HepG2 (cell line): ENCODE results near the gene CD300LD. TPM values are rescaled to one million over a fixed set of nuclear protein-coding genes. Genes with fewer than 3 reads are reported as not detected.
A peak's percentile ranks its signal among the peaks of the same experiment; 100 is the strongest.

Experiments
- ATAC-seq: fragments of 200-7000 bp; cut with Tn5 transposase; 3 replicates; pipeline ENCODE4 v1.9.1; 2020; ENCODE audit warnings: mild to moderate bottlenecking, moderate library complexity
- BruUV-seq: library from RNA; stranded (reverse); fragments of 400-500 nt; replicated peaks from 2 replicates; lab custom pipeline; 2021; lab: Mats Ljungman, UMichigan
- CTCF ChIA-PET: fragments of 300-600 bp; formaldehyde crosslinking; extraction: SDS; loops from one replicate; lab custom pipeline; 2021; ENCODE audit warnings: low total read pairs, inconsistent platforms, low intra/inter-chr PET ratio; lab: Yijun Ruan, JAX
- POLR2A ChIA-PET: fragments of 350-600 bp; sonication (Branson Sonifier 250); formaldehyde crosslinking; loops from one replicate; lab custom pipeline; 2020; ENCODE audit warnings: antibody characterized with exemption, inconsistent platforms; lab: Yijun Ruan, JAX
- DNase-seq: peaks from one replicate; pipeline ENCODE4 v3.0.0-alpha.2; 2015; ENCODE audit warnings: low spot score
- FAIRE-seq: peaks from 3 replicates; lab custom pipeline; 2011; peaks lifted over from hg19 to GRCh38; lab: Jason Lieb, UNC
- H2AFZ ChIP-seq: one replicate; pipeline ENCODE4 v1.6.1; 2011; ENCODE audit warnings: low read length, inconsistent platforms
- H3K27ac ChIP-seq: fragments of 300-600 bp; 3 replicates; pipeline ENCODE4 v1.8.0; 2011; ENCODE audit warnings: mixed run types, mild to moderate bottlenecking, mixed read lengths, low read length, inconsistent platforms; ENCODE audit not compliant: insufficient read depth; ENCODE audit errors: extremely low read length
- H3K27me3 ChIP-seq, 2 experiments: fragments of 200-600 bp in 1 of 2; 2 replicates in 1 of 2; 3 replicates in 1 of 2; pipeline versions ENCODE4 v1.6.0 to v1.8.0; 2011; ENCODE audit warnings: low read length in 2 of 2, mild to moderate bottlenecking in 2 of 2, moderate library complexity in 2 of 2, inconsistent platforms in 1 of 2; ENCODE audit not compliant: insufficient read depth in 2 of 2, control insufficient read depth in 1 of 2
- H3K36me3 ChIP-seq, 2 experiments: fragments of 200-600 bp in 1 of 2; replicated peaks in 1 of 2; 2 replicates in 1 of 2; 3 replicates in 1 of 2; pipeline versions ENCODE4 v1.5.1 to v1.8.0; 2011; ENCODE audit warnings: low read length in 2 of 2, inconsistent platforms in 1 of 2; ENCODE audit not compliant: insufficient read depth in 2 of 2, control insufficient read depth in 1 of 2
- H3K4me1 ChIP-seq: 2 replicates; pipeline ENCODE4 v1.5.1; 2012; ENCODE audit warnings: low read length, inconsistent platforms; ENCODE audit not compliant: insufficient read depth
- H3K4me2 ChIP-seq: 2 replicates; pipeline ENCODE4 v1.6.0; 2011; ENCODE audit warnings: low read depth, low read length, inconsistent platforms
- H3K4me3 ChIP-seq, 3 experiments: fragments of 200-600 bp in 1 of 3; sonication (generic), shearing (Covaris generic) in 1 of 3; replicated peaks in 1 of 3; 2 replicates each; pipeline ENCODE4 v1.5.1; 2011 to 2016; ENCODE audit warnings: low read length in 3 of 3, inconsistent platforms in 2 of 3, low read depth in 2 of 3, mild to moderate bottlenecking in 2 of 3, control low read depth in 1 of 3, mixed read lengths in 1 of 3; ENCODE audit not compliant: insufficient read depth in 1 of 3
- H3K79me2 ChIP-seq: one replicate; pipeline ENCODE4 v1.6.1; 2011; ENCODE audit warnings: low read length, inconsistent platforms; ENCODE audit not compliant: insufficient read depth
- H3K9ac ChIP-seq: 2 replicates; pipeline ENCODE4 v1.6.0; 2011; ENCODE audit warnings: mild to moderate bottlenecking, low read depth, low read length, inconsistent platforms; ENCODE audit not compliant: insufficient read depth
- H3K9me3 ChIP-seq: 2 replicates; pipeline ENCODE4 v1.5.1; 2012; ENCODE audit warnings: mild to moderate bottlenecking, low read length
- H4K20me1 ChIP-seq: 2 replicates; pipeline ENCODE4 v1.6.0; 2011; ENCODE audit warnings: inconsistent platforms, mild to moderate bottlenecking, low read length, moderate library complexity; ENCODE audit not compliant: insufficient read depth
- CEBPB ChIP-seq: IDR thresholded peaks from 2 replicates; pipeline ENCODE4 v1.6.1; 2011; ENCODE audit warnings: low read depth, low read length, improper control_type of control experiment, borderline replicate concordance
- HNRNPL ChIP-seq: fragments of 200-400 bp; formaldehyde crosslinking; IDR thresholded peaks from 2 replicates; pipeline ENCODE4 v1.6.1; 2017; ENCODE audit warnings: mild to moderate bottlenecking, low read depth, low read length
- SP5 ChIP-seq: IDR thresholded peaks from 2 replicates; pipeline ENCODE4 v1.6.1; 2016; ENCODE audit warnings: low read depth, borderline replicate concordance
- ZNF143 ChIP-seq: sonication (generic); formaldehyde crosslinking; IDR thresholded peaks from 2 replicates; pipeline ENCODE4 v1.4.0; 2020; ENCODE audit warnings: missing genetic modification reagents
- ZNF205 ChIP-seq: IDR thresholded peaks from 2 replicates; pipeline ENCODE4 v1.6.1; 2018; ENCODE audit warnings: missing biosample characterization, missing genetic modification reagents
- ZNF572 ChIP-seq: sonication (generic); formaldehyde crosslinking; IDR thresholded peaks from 2 replicates; pipeline ENCODE4 v1.5.1; 2020; ENCODE audit warnings: mild to moderate bottlenecking, missing genetic modification reagents
- ZNF740 ChIP-seq: sonication (generic); formaldehyde crosslinking; IDR thresholded peaks from 2 replicates; pipeline ENCODE4 v1.4.0; 2020; ENCODE audit warnings: missing genetic modification reagents
- WGBS: methylation state at CpG from one replicate; pipeline ENCODE4 v1.1.6; 2017; ENCODE audit warnings: low lambda C conversion rate; 5-methylcytosine and 5-hydroxymethylcytosine counted together
- in situ Hi-C: cut with HindIII; loops from 2 replicates; pipeline ENCODE4 v1.10.0; 2017; ENCODE audit warnings: low pct_unique_long_range_greater_than_20kb; ENCODE audit not compliant: extremely low pct_ligation_motif_present
- intact Hi-C: fragments of 100-400 bp; cut with micrococcal nuclease; formaldehyde crosslinking; loops from one replicate; pipeline ENCODE4 v1.10.0; 2022; ENCODE audit not compliant: unreplicated experiment
- polyA plus RNA-seq, 8 experiments: library from polyadenylated mRNA; depleted of rRNA in 3 of 8; stranded (reverse) in 7 of 8; unstranded in 1 of 8; fragments of >200 nt; fragmentation: Illumina TruSeq in 4 of 8; extraction: Trizol in 4 of 8; gene quantifications; 2 replicates each; pipeline versions ENCODE4 v1.2.1 to v1.2.3, GENCODE V29; 2011 to 2016; ENCODE audit warnings: low read depth in 4 of 8, missing spikeins in 1 of 8, mixed read lengths in 1 of 8; ENCODE audit not compliant: insufficient read depth in 1 of 8
- total RNA-seq, 5 experiments: library from RNA; depleted of rRNA; stranded (reverse); fragments of >200 nt; fragmentation: Illumina TruSeq; extraction: Trizol; gene quantifications; 2 replicates each; pipeline ENCODE4 v1.2.3, GENCODE V29; 2016; ENCODE audit warnings: low read depth in 1 of 5
- TF ChIP-seq, protein P1 (sequence below): sonication (generic); formaldehyde crosslinking; IDR thresholded peaks from 2 replicates; pipeline ENCODE4 v1.5.1; 2020; ENCODE audit warnings: mild to moderate bottlenecking, missing genetic modification reagents

CD300LD gene
- total and polyA plus RNA-seq, 2 of the 13 experiments (the other 11 are each of a cell fraction or from before 2014, with no cell fraction given): not detected

DNA sequence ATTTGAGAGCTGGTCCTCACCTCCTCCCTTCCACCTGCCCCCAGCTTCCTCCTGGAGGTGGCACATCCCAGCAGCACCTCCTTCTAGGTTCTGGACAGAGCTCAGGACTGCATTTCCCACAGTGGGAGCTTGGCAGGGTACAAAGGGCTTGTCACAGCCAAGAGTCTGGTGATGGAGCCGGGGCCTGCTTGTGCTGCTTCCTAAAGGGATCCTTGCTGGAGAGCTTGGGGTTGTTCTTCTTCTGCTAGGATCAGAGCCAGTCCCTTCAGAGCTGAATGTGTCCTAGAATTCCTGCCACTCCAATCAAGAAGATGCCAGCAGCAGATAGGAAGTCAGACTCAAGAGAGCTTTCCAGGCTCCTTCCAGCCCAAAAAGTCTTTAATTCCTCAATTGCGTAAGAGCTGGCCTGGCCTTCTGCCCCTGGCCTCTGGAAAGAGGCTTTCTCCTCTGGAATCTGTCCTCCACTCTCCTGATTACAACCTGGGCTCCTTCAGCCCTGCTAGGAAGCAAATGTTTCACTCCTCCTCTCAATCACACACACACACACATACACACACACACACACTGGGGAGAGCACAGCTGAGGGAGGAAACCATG is 27.1 kb upstream of the CD300LD start:
- DNase-seq (no peak), FAIRE-seq (no peak), ATAC-seq (no peak)
- Histone ChIP-seq H3K9ac (no peak overlapping the region), H3K27me3 (peaks cover 0 to 51% of the 10 kb centered on the region in 2 experiments; a peak in 4 of 5 replicates), H3K4me2 (no peak overlapping the region), H3K9me3 (no peaks in the 10 kb centered on the region), H4K20me1 (peaks cover 3% of the 10 kb centered on the region; the same call in 1 of the 2 replicates), H3K36me3 (no peaks in the 10 kb centered on the region), H3K27ac (no peak overlapping the region), H2AFZ (no peak overlapping the region), H3K4me1 (no peaks in the 10 kb centered on the region), H3K79me2 (no peaks in the 10 kb centered on the region), H3K4me3 (no peak overlapping the region)
- WGBS: 6% methylated on average over 2 of the region's 2 CpGs
- intact Hi-C loops (no loop called here), in situ Hi-C loops (no loop called here)
- ChIA-PET POLR2A (no interaction called here), CTCF (no interaction called here)
- no TSS peak for BruUV-seq
- TF ChIP-seq ZNF205 (no peak), CEBPB (peak; percentile 46; the same call in 1 of the 2 replicates), SP5 (CRISPR knock-in tag) (no peak), ZNF740 (CRISPR knock-in tag) (no peak), HNRNPL (no peak), ZNF572 (CRISPR knock-in tag) (no peak), ZNF143 (CRISPR knock-in tag) (no peak)
- TF ChIP-seq, protein P1, sequence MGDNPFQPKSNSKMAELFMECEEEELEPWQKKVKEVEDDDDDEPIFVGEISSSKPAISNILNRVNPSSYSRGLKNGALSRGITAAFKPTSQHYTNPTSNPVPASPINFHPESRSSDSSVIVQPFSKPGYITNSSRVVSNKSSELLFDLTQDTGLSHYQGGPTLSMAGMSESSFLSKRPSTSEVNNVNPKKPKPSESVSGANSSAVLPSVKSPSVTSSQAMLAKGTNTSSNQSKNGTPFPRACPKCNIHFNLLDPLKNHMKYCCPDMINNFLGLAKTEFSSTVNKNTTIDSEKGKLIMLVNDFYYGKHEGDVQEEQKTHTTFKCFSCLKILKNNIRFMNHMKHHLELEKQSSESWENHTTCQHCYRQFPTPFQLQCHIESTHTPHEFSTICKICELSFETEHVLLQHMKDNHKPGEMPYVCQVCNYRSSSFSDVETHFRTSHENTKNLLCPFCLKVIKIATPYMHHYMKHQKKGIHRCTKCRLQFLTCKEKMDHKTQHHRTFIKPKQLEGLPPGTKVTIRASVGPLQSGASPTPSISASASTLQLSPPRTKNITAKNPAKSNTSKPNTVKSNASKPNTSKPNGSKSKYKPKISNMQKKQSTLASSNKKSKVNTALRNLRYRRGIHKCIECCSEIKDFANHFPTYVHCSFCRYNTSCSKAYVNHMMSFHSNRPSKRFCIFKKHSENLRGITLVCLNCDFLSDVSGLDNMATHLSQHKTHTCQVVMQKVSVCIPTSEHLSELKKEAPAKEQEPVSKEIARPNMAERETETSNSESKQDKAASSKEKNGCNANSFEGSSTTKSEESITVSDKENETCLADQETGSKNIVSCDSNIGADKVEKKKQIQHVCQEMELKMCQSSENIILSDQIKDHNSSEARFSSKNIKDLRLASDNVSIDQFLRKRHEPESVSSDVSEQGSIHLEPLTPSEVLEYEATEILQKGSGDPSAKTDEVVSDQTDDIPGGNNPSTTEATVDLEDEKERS (CRISPR knock-in tag): no peak
